A549 (cell line): ENCODE results near the gene SLC16A4. TPM values are rescaled to one million over a fixed set of nuclear protein-coding genes. Genes with fewer than 3 reads are reported as not detected.

Source experiments
- ATAC-seq, 2 experiments: fragments of 200-7000 bp in 1 of 2; fragments of >200 bp in 1 of 2; cut with Nextera tagmentation in 1 of 2; cut with Tn5 transposase in 1 of 2; 3 replicates each; pipeline versions ENCODE4 v1.8.0 to v1.9.1; 2018 to 2020; ENCODE audit warnings: mild to moderate bottlenecking in 1 of 2, moderate library complexity in 1 of 2
- CTCF ChIA-PET: fragments of 300-600 bp; sonication (Branson Sonifier 250); formaldehyde crosslinking; extraction: SDS; loops from one replicate; lab custom pipeline; 2021; ENCODE audit warnings: antibody characterized with exemption, inconsistent platforms; lab: Yijun Ruan, JAX
- POLR2A ChIA-PET: fragments of 350-600 bp; formaldehyde crosslinking; extraction: SDS; loops from one replicate; lab custom pipeline; 2021; ENCODE audit warnings: antibody characterized with exemption, inconsistent platforms; lab: Yijun Ruan, JAX
- DNase-seq, 2 experiments: peaks; one replicate each; pipeline versions ENCODE4 v3.0.0 to v3.0.0-alpha.2; 2011 to 2016; ENCODE audit warnings: low read depth in 1 of 2, low spot score in 1 of 2
- FAIRE-seq: peaks from 2 replicates; lab custom pipeline; 2011; peaks lifted over from hg19 to GRCh38; lab: Jason Lieb, UNC
- H3K27ac ChIP-seq, 2 experiments: fragments of >200 bp; sonication (Bioruptor Twin); formaldehyde crosslinking; 3 replicates each; pipeline ENCODE4 v1.5.1; 2016 to 2017
- H3K4me1 ChIP-seq: fragments of >200 bp; sonication (Bioruptor Twin); formaldehyde crosslinking; 3 replicates; pipeline ENCODE4 v1.6.1; 2016
- H3K4me2 ChIP-seq: fragments of >200 bp; sonication (Bioruptor Twin); formaldehyde crosslinking; 3 replicates; pipeline ENCODE4 v1.6.1; 2016
- H3K4me3 ChIP-seq: fragments of >200 bp; sonication (Bioruptor Twin); formaldehyde crosslinking; 3 replicates; pipeline ENCODE4 v1.5.1; 2016
- H3K9me3 ChIP-seq: fragments of >200 bp; sonication (Bioruptor Twin); formaldehyde crosslinking; 3 replicates; pipeline ENCODE4 v1.6.1; 2016
- BHLHE40 ChIP-seq: IDR thresholded peaks from 2 replicates; pipeline ENCODE4 v1.6.1; 2012; ENCODE audit warnings: low read depth, low read length, inconsistent platforms
- CBX2 ChIP-seq: fragments of 200-600 bp; sonication (generic); IDR thresholded peaks from 2 replicates; pipeline ENCODE4 v1.6.1; 2016; ENCODE audit warnings: low read depth, mild to moderate bottlenecking, borderline replicate concordance
- CBX8 ChIP-seq: fragments of 200-600 bp; sonication (generic); IDR thresholded peaks from 2 replicates; pipeline ENCODE4 v1.6.1; 2016
- CHD4 ChIP-seq: fragments of 200-600 bp; sonication (generic); IDR thresholded peaks from 2 replicates; pipeline ENCODE4 v1.6.1; 2016; ENCODE audit warnings: antibody characterized with exemption, mild to moderate bottlenecking, borderline replicate concordance
- EHF ChIP-seq: fragments of 250-450 bp; sonication (Bioruptor Pico); IDR thresholded peaks from 2 replicates; pipeline ENCODE4 v1.5.0; 2020; ENCODE audit warnings: mild to moderate bottlenecking
- EP300 ChIP-seq, 2 experiments: fragments of >200 bp; sonication (Bioruptor Twin); formaldehyde crosslinking; IDR thresholded peaks; 2 replicates in 1 of 2; 3 replicates in 1 of 2; pipeline ENCODE4 v1.6.1; 2016 to 2017
- ESRRA ChIP-seq: fragments of 150-350 bp; IDR thresholded peaks from 2 replicates; pipeline ENCODE4 v1.6.1; 2014; ENCODE audit warnings: mild to moderate bottlenecking, low read length, borderline replicate concordance
- FOXS1 ChIP-seq: fragments of 250-450 bp; sonication (Bioruptor Pico); IDR thresholded peaks from 2 replicates; pipeline ENCODE4 v1.5.0; 2020; ENCODE audit warnings: mild to moderate bottlenecking, moderate library complexity
- HEYL ChIP-seq: fragments of 250-450 bp; sonication (Bioruptor Pico); IDR thresholded peaks from 2 replicates; pipeline ENCODE4 v1.8.0; 2021; ENCODE audit warnings: mild to moderate bottlenecking, moderate library complexity
- HOXA7 ChIP-seq: fragments of 250-450 bp; sonication (Bioruptor Pico); IDR thresholded peaks from 2 replicates; pipeline ENCODE4 v1.5.0; 2020; ENCODE audit warnings: mild to moderate bottlenecking, moderate library complexity
- HOXB13 ChIP-seq: fragments of 250-450 bp; sonication (Bioruptor Pico); IDR thresholded peaks from 2 replicates; pipeline ENCODE4 v1.5.0; 2020; ENCODE audit warnings: low read depth, mild to moderate bottlenecking, moderate library complexity
- KDM1A ChIP-seq: fragments of 200-600 bp; sonication (generic); IDR thresholded peaks from 2 replicates; pipeline ENCODE4 v1.6.1; 2016; ENCODE audit warnings: low read depth, mild to moderate bottlenecking
- MAFK ChIP-seq: fragments of 450-650 bp; IDR thresholded peaks from 2 replicates; pipeline ENCODE4 v1.6.1; 2014; ENCODE audit not compliant: partially characterized antibody
- MYC ChIP-seq: IDR thresholded peaks from 2 replicates; pipeline ENCODE4 v1.6.1; 2012; ENCODE audit warnings: mild to moderate bottlenecking, inconsistent platforms, low read length, improper control_type of control experiment, borderline replicate concordance
- NFE2L2 ChIP-seq: fragments of 150-350 bp; conservative IDR thresholded peaks from 2 replicates; pipeline ENCODE4 v1.6.1; 2014; ENCODE audit warnings: low read length
- PHF8 ChIP-seq: fragments of 200-600 bp; sonication (generic); IDR thresholded peaks from 2 replicates; pipeline ENCODE4 v1.6.1; 2016; ENCODE audit warnings: low read depth, mild to moderate bottlenecking, antibody characterized with exemption, moderate library complexity, borderline replicate concordance
- POLR2A ChIP-seq: IDR thresholded peaks from 2 replicates; pipeline ENCODE4 v1.6.1; 2012; ENCODE audit warnings: mild to moderate bottlenecking, low read length
- RCOR1 ChIP-seq: fragments of 150-350 bp; IDR thresholded peaks from 2 replicates; pipeline ENCODE4 v1.6.1; 2014; ENCODE audit warnings: antibody characterized with exemption, low read length, low read depth
- RFX5 ChIP-seq: fragments of 450-650 bp; IDR thresholded peaks from 2 replicates; pipeline ENCODE4 v1.7.1; 2014; ENCODE audit warnings: antibody characterized with exemption, mild to moderate bottlenecking, moderate library complexity
- RNF2 ChIP-seq: fragments of 200-600 bp; sonication (generic); IDR thresholded peaks from 2 replicates; pipeline ENCODE4 v1.6.1; 2016; ENCODE audit warnings: low read depth, mild to moderate bottlenecking, antibody characterized with exemption, moderate library complexity, borderline replicate concordance
- SMC3 ChIP-seq: fragments of >200 bp; sonication (Bioruptor Twin); formaldehyde crosslinking; IDR thresholded peaks from 3 replicates; pipeline ENCODE4 v1.6.1; 2018; ENCODE audit warnings: inconsistent platforms
- SREBF2 ChIP-seq: fragments of 450-650 bp; IDR thresholded peaks from 2 replicates; pipeline ENCODE4 v1.6.1; 2014; ENCODE audit warnings: mild to moderate bottlenecking, moderate library complexity
- TP53 ChIP-seq: fragments of 250-450 bp; sonication (Bioruptor Pico); IDR thresholded peaks from 2 replicates; pipeline ENCODE4 v1.5.0; 2021; ENCODE audit warnings: mild to moderate bottlenecking, moderate library complexity
- ZNF302 ChIP-seq: fragments of 250-450 bp; sonication (Bioruptor Pico); IDR thresholded peaks from 2 replicates; pipeline ENCODE4 v1.9.0; 2021; ENCODE audit warnings: inconsistent platforms, mild to moderate bottlenecking, moderate library complexity
- ZSCAN20 ChIP-seq: fragments of 250-450 bp; sonication (Bioruptor Pico); IDR thresholded peaks from 2 replicates; pipeline ENCODE4 v1.8.0; 2022; ENCODE audit warnings: mild to moderate bottlenecking, moderate library complexity
- WGBS: methylation state at CpG from one replicate; pipeline ENCODE4 v1.1.6; 2017; ENCODE audit errors: missing lambda C conversion rate; 5-methylcytosine and 5-hydroxymethylcytosine counted together
- polyA plus RNA-seq, 4 experiments: library from polyadenylated mRNA; depleted of rRNA in 3 of 4; stranded (reverse); fragments of >200 nt; fragmentation: RNase III in 1 of 4; extraction: RNeasy Plus Mini Kit Qiagen cat#74134 plus additional on column Dnase treatment in 1 of 4; gene quantifications; 2 replicates in 3 of 4; 3 replicates in 1 of 4; pipeline ENCODE4 v1.2.3, GENCODE V29; 2011 to 2017
- TF ChIP-seq, protein P1 (sequence below): IDR thresholded peaks from 2 replicates; pipeline ENCODE4 v1.6.1; 2012; ENCODE audit warnings: low read depth, borderline replicate concordance
- TF ChIP-seq, protein P2 (sequence below): fragments of 250-450 bp; sonication (Bioruptor Pico); IDR thresholded peaks from 2 replicates; pipeline ENCODE4 v1.5.0; 2020; ENCODE audit warnings: low read depth, mild to moderate bottlenecking, moderate library complexity
- TF ChIP-seq, protein P3 (sequence below): IDR thresholded peaks from 2 replicates; pipeline ENCODE4 v1.6.1; 2012
- TF ChIP-seq, protein P4 (sequence below): fragments of 150-350 bp; IDR thresholded peaks from 2 replicates; pipeline ENCODE4 v1.6.1; 2014; ENCODE audit warnings: low read depth, mild to moderate bottlenecking, low read length
- TF ChIP-seq, protein P5 (sequence below): fragments of >200 bp; sonication (Bioruptor Twin); formaldehyde crosslinking; IDR thresholded peaks from 3 replicates; pipeline ENCODE4 v1.5.1; 2016

SLC16A4 gene
- polyA plus RNA-seq, 2 of the 4 experiments (the other 2 are of a cell fraction): 61.0 to 176 TPM

DNA sequence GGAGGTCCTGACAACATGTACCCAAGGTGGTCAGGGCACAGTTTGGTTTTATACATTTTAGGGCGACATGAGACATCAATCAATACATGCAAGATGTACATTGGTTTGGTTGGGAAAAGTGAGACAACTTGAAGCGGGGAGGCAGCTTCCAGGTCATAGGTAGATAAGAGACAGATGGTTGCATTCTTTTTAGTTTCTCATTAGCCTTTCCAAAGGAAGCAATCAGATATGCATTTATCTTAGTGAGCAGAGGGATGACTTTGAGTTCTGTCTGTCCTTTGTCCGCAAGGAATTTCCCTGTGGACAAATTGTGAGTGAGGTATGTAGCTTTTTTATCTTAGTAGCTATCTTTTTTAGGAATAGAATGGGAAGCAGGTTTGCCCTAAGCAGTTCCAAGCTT, 62.1 kb downstream of the SLC16A4 start:
- no peak for FAIRE-seq
- H3K4me2 ChIP-seq: no peak overlapping the region
- CTCF ChIA-PET: interaction anchor here (0.8 to 5.6 kb wide), 9 partner anchors 9 to 167 kb away, joined by 3 to 28 read pairs (median 3); no protein-coding TSS in a partner anchor
- TF ChIP-seq FOXS1 (CRISPR knock-in tag) (no peak), CBX2 (no peak), MYC (no peak), EP300 (IDR thresholded peaks at IDR 0.05) (no peak), POLR2A (no peak), EHF (CRISPR knock-in tag) (no peak), ZNF302 (CRISPR knock-in tag) (no peak), SREBF2 (no peak), RCOR1 (no peak), HOXB13 (CRISPR knock-in tag) (no peak)
- TF ChIP-seq, protein P1, sequence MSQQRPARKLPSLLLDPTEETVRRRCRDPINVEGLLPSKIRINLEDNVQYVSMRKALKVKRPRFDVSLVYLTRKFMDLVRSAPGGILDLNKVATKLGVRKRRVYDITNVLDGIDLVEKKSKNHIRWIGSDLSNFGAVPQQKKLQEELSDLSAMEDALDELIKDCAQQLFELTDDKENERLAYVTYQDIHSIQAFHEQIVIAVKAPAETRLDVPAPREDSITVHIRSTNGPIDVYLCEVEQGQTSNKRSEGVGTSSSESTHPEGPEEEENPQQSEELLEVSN: no peak
- TF ChIP-seq, protein P2, sequence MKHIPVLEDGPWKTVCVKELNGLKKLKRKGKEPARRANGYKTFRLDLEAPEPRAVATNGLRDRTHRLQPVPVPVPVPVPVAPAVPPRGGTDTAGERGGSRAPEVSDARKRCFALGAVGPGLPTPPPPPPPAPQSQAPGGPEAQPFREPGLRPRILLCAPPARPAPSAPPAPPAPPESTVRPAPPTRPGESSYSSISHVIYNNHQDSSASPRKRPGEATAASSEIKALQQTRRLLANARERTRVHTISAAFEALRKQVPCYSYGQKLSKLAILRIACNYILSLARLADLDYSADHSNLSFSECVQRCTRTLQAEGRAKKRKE (CRISPR knock-in tag): no peak
- TF ChIP-seq, protein P3, sequence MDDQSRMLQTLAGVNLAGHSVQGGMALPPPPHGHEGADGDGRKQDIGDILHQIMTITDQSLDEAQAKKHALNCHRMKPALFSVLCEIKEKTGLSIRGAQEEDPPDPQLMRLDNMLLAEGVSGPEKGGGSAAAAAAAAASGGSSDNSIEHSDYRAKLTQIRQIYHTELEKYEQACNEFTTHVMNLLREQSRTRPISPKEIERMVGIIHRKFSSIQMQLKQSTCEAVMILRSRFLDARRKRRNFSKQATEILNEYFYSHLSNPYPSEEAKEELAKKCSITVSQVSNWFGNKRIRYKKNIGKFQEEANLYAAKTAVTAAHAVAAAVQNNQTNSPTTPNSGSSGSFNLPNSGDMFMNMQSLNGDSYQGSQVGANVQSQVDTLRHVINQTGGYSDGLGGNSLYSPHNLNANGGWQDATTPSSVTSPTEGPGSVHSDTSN: no peak
- POLR2A ChIA-PET: no interaction called here
- ATAC-seq: no peak
- whole genome bisulfite sequencing: 92% methylated on average over 3 of the region's 3 CpGs
- H3K9me3 ChIP-seq: peaks cover 8% of the 10 kb centered on the region; the same call in 1 of the 3 replicates
- no peak overlapping the region for H3K27ac ChIP-seq
- no peak for DNase-seq
- no peak overlapping the region for H3K4me3 ChIP-seq
- H3K4me1 ChIP-seq: peaks cover 23% of the 10 kb centered on the region

DNA sequence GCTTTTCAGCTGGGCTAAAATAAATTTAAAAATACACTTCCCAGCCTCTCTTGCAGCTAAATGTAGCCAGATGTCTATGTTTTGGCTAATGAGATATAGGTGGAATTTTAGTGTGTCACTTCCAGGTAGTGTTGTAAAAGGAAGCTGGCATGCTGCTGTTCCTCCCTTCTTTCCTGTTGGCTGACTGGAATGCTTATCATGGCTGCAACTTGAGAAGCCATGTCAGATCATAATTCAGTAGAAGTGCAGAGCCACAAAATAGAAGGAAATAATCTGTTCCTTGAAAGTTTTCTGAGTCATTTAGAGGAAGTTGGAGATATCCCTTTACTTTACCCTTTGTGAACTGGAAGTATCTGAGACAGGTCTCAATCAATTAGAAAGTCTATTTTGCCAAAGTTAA, 62.6 kb downstream of the SLC16A4 start:
- H3K27ac ChIP-seq: no peak overlapping the region
- ATAC-seq: no peak
- FAIRE-seq: no peak
- TF ChIP-seq RNF2 (no peak), HOXB13 (CRISPR knock-in tag) (no peak), HEYL (no peak), SMC3 (no peak)
- H3K4me3 ChIP-seq: no peak overlapping the region
- H3K4me2 ChIP-seq: no peak overlapping the region
- CTCF ChIA-PET: interaction anchor here (1.0 to 5.6 kb wide), 8 partner anchors 10 to 167 kb away, joined by 3 to 28 read pairs (median 4); no protein-coding TSS in a partner anchor
- DNase-seq: no peak
- peaks cover 18% of the 10 kb centered on the region for H3K4me1 ChIP-seq
- POLR2A ChIA-PET: no interaction called here
- H3K9me3 ChIP-seq: peaks cover 8% of the 10 kb centered on the region; the same call in 1 of the 3 replicates

DNA sequence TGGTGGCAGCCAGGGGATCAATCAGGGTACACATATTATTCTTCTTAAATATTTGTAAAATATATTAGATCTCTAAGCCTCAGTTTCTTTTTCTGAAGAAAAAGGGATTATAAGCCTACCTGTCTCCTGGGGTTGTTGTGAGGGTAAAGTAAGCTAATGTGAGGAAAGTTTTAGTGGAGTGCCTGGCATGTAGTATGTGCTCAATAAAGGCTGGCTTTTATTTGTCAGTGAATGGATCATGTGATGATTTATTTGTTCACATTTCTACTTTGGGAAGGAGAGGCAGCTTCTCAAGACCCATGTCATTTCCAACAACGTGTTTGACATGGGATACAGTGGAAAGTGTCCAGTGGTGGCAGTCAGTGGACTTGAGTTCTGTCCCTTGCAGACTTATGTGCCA, 64.0 kb downstream of the SLC16A4 start:
- Histone ChIP-seq H3K27ac (no peak overlapping the region), H3K4me3 (no peak overlapping the region), H3K9me3 (peaks cover 8% of the 10 kb centered on the region; the same call in 1 of the 3 replicates), H3K4me1 (peaks cover 11% of the 10 kb centered on the region), H3K4me2 (no peak overlapping the region)
- WGBS: 5% methylated on average over 1 of the region's 1 CpG
- ATAC-seq (no peak), FAIRE-seq (no peak), DNase-seq (no peak)
- ChIA-PET POLR2A (no interaction called here), CTCF (interaction anchor here (1.4 to 5.6 kb wide), 3 partner anchors 14 to 123 kb away, joined by 7 to 28 read pairs (median 7); no protein-coding TSS in a partner anchor)
- TF ChIP-seq ESRRA (no peak), MAFK (no peak), BHLHE40 (no peak), CHD4 (no peak), PHF8 (no peak), NFE2L2 (no peak), KDM1A (no peak), RFX5 (no peak), CBX8 (no peak), ZSCAN20 (CRISPR knock-in tag) (no peak), HOXA7 (CRISPR knock-in tag) (no peak), TP53 (CRISPR knock-in tag) (no peak)
- TF ChIP-seq, protein P4, sequence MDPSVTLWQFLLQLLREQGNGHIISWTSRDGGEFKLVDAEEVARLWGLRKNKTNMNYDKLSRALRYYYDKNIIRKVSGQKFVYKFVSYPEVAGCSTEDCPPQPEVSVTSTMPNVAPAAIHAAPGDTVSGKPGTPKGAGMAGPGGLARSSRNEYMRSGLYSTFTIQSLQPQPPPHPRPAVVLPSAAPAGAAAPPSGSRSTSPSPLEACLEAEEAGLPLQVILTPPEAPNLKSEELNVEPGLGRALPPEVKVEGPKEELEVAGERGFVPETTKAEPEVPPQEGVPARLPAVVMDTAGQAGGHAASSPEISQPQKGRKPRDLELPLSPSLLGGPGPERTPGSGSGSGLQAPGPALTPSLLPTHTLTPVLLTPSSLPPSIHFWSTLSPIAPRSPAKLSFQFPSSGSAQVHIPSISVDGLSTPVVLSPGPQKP: no peak
- TF ChIP-seq, protein P3: no peak
- TF ChIP-seq, protein P5, sequence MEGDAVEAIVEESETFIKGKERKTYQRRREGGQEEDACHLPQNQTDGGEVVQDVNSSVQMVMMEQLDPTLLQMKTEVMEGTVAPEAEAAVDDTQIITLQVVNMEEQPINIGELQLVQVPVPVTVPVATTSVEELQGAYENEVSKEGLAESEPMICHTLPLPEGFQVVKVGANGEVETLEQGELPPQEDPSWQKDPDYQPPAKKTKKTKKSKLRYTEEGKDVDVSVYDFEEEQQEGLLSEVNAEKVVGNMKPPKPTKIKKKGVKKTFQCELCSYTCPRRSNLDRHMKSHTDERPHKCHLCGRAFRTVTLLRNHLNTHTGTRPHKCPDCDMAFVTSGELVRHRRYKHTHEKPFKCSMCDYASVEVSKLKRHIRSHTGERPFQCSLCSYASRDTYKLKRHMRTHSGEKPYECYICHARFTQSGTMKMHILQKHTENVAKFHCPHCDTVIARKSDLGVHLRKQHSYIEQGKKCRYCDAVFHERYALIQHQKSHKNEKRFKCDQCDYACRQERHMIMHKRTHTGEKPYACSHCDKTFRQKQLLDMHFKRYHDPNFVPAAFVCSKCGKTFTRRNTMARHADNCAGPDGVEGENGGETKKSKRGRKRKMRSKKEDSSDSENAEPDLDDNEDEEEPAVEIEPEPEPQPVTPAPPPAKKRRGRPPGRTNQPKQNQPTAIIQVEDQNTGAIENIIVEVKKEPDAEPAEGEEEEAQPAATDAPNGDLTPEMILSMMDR: no peak
